ENCODE measurements around the gene VKORC1L1. TPM values are rescaled to one million over a fixed set of nuclear protein-coding genes. Genes with fewer than 3 reads are reported as not detected.
"Not testable (repeated sequence)": the region's sequence is repeated elsewhere in the genome, so short reads cannot be mapped to it uniquely, and the experiment has no call there.

Gene VKORC1L1
- total RNA-seq, 1 donor from 2014 or later, result 147 TPM

- peak; percentile 62 for DNase-seq (ENCODE audit: low spot score)
These were observed 101.4 kb downstream of the VKORC1L1 start for GRCh38 chr7:65974191-65974801.

- peak; percentile 60 for DNase-seq (ENCODE audit: low spot score)
These were observed 102.0 kb downstream of the VKORC1L1 start for GRCh38 chr7:65974876-65975275.

- DNase-seq (ENCODE audit: low spot score), result peak; percentile 69
These were observed 103.1 kb downstream of the VKORC1L1 start for GRCh38 chr7:65975814-65976445.

- DNase-seq (ENCODE audit: low spot score), result peak; percentile 72
These were observed 103.9 kb downstream of the VKORC1L1 start for GRCh38 chr7:65976659-65977196.

GRCh38 chr7:65978891-65979582 is 106.2 kb downstream of the VKORC1L1 start:
- peak; percentile 83 for DNase-seq (ENCODE audit: low spot score)

GRCh38 chr7:65979583-65980477 is 107.0 kb downstream of the VKORC1L1 start:
- DNase-seq (ENCODE audit: low spot score), result peak; percentile 87

GRCh38 chr7:65980478-65981250 is 107.8 kb downstream of the VKORC1L1 start:
- DNase-seq (ENCODE audit: low spot score), result peak; percentile 89

GRCh38 chr7:65981965-65982792 is 109.3 kb downstream of the VKORC1L1 start, which contains the start of gene GUSB:
TSS of gene GUSB (minus strand) at chr7:65982213. CDS start at chr7:65982183, 30 bp downstream.
- DNase-seq (ENCODE audit: low spot score), result peak; percentile 98

GRCh38 chr7:65983965-65984658 is 111.2 kb downstream of the VKORC1L1 start:
- DNase-seq (ENCODE audit: low spot score), result no peak

GRCh38 chr7:65988084-65988483 is 115.2 kb downstream of the VKORC1L1 start:
- DNase-seq (ENCODE audit: low spot score), result no peak

- peak; percentile 24 for DNase-seq (ENCODE audit: low spot score)
These were observed 115.6 kb downstream of the VKORC1L1 start for GRCh38 chr7:65988503-65988902.

GRCh38 chr7:65989694-65990080 is 116.8 kb downstream of the VKORC1L1 start:
- no peak for DNase-seq (ENCODE audit: low spot score)

GRCh38 chr7:65991829-65992228 is 119.0 kb downstream of the VKORC1L1 start:
- not testable (repeated sequence) for DNase-seq (ENCODE audit: low spot score)

- no peak for DNase-seq (ENCODE audit: low spot score)
These were observed 119.7 kb downstream of the VKORC1L1 start for GRCh38 chr7:65992526-65992925.

- DNase-seq (ENCODE audit: low spot score), result not testable (repeated sequence)
These were observed 122.1 kb downstream of the VKORC1L1 start for GRCh38 chr7:65994984-65995383.

GRCh38 chr7:66000823-66001417 is 128.0 kb downstream of the VKORC1L1 start:
- DNase-seq (ENCODE audit: low spot score), result not testable (repeated sequence)

GRCh38 chr7:66005115-66005671 is 132.3 kb downstream of the VKORC1L1 start:
- DNase-seq (ENCODE audit: low spot score), result not testable (repeated sequence)

- DNase-seq (ENCODE audit: low spot score), result no peak
These were observed 134.4 kb downstream of the VKORC1L1 start for GRCh38 chr7:66007232-66007631.

Measured in mesenteric fat pad (tissue), 1 donor.